ENCODE measurements around the gene RAB27A. TPM values are rescaled to one million over a fixed set of nuclear protein-coding genes. Genes with fewer than 3 reads are reported as not detected.

The RAB27A gene
- total and polyA plus RNA-seq, 2 experiments from 2014 or later, result 3.2 to 5.8 TPM

DNA sequence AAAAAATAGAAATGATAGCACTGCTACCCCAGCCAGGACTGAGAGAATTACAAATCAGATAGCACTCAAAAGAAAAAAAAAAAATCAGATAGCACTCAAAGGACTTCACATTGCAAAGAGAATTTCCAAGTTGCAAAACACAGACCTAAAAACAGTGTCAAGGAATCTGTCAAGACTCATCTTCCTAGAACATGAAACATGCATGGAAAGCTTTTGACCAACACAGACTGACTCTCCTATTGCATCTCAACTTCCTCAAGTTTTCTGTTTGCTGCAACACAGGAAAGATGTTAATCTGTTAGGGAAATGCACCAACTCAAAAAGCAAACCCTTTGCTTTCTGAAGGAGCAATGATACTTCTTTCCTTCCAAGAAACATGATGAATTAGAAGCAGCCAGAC, 42.3 kb downstream of the RAB27A start:
- DNase-seq (ENCODE audit: low spot score), result no peak
- Histone ChIP-seq H3K4me1 (ENCODE audit: insufficient read depth) (peaks cover 5% of the 10 kb centered on the region), H3K9me2 (ENCODE audit: insufficient read depth) (no peaks in the 10 kb centered on the region), H3K4me3 (no peak overlapping the region), H3K79me2 (replicated peaks; ENCODE audit: insufficient read depth) (no peaks in the 10 kb centered on the region), H2AFZ (no peak overlapping the region), H3K27ac (ENCODE audit: low read depth) (no peak overlapping the region), H3F3A (replicated peaks; ENCODE audit: low read depth) (no peaks in the 10 kb centered on the region), H3K27me3 (ENCODE audit: insufficient read depth) (no peaks in the 10 kb centered on the region), H3K36me3 (ENCODE audit: insufficient read depth) (no peaks in the 10 kb centered on the region), H4K20me1 (replicated peaks; ENCODE audit: insufficient read depth) (no peaks in the 10 kb centered on the region), H3K4me2 (no peak overlapping the region)
- Mint-ChIP-seq H3K36me3 (ENCODE audit: low read depth) (no peaks in the 10 kb centered on the region), H3K27ac (no peak overlapping the region), H3K4me1 (peaks cover 4% of the 10 kb centered on the region; the same call in 2 of the 3 replicates), H3K4me3 (no peak overlapping the region), H3K27me3 (ENCODE audit: insufficient read depth, low read depth, poor library complexity) (peaks cover 1% of the 10 kb centered on the region), H3K9me3 (no peaks in the 10 kb centered on the region)
- no peak for TF ChIP-seq STAT1 (IDR thresholded peaks at IDR 0.05; ENCODE audit: unreplicated experiment)
- TF ChIP-seq ZNF114 (CRISPR knock-in tag; IDR thresholded peaks at IDR 0.05), result no peak
- no peak for ATAC-seq

DNA sequence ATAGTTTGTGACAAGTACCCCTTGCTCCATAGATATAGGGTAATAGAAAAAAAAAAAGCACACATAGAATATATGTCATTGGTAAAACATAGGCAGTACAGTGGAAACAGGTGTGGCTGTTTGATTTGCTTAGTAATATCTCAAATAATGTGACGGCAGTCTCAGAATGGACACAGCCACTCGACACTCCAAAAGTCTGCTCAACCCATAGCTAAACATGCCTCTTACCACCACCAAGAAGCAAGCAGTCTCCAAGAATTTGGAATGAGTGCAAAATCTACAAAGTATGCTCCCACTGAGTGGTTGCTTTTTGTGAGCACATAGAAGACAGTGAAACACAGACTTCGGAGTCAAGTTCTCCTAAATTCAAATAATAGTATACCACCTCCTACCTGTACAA, 43.0 kb downstream of the RAB27A start:
- Histone ChIP-seq H3K36me3 (ENCODE audit: insufficient read depth) (no peaks in the 10 kb centered on the region), H3K79me2 (replicated peaks; ENCODE audit: insufficient read depth) (no peaks in the 10 kb centered on the region), H3K4me3 (no peak overlapping the region), H3F3A (replicated peaks; ENCODE audit: low read depth) (no peaks in the 10 kb centered on the region), H3K9me2 (ENCODE audit: insufficient read depth) (no peaks in the 10 kb centered on the region), H3K27ac (ENCODE audit: low read depth) (no peak overlapping the region), H3K27me3 (ENCODE audit: insufficient read depth) (no peaks in the 10 kb centered on the region), H3K4me2 (no peak overlapping the region), H3K4me1 (ENCODE audit: insufficient read depth) (peaks cover 5% of the 10 kb centered on the region), H4K20me1 (replicated peaks; ENCODE audit: insufficient read depth) (no peaks in the 10 kb centered on the region), H2AFZ (no peak overlapping the region)
- Mint-ChIP-seq H3K9me3 (no peaks in the 10 kb centered on the region), H3K4me3 (no peak overlapping the region), H3K36me3 (ENCODE audit: low read depth) (no peaks in the 10 kb centered on the region), H3K4me1 (peaks cover 4% of the 10 kb centered on the region; the same call in 2 of the 3 replicates), H3K27ac (no peak overlapping the region), H3K27me3 (ENCODE audit: insufficient read depth, low read depth, poor library complexity) (peaks cover 1% of the 10 kb centered on the region)
- ATAC-seq, result no peak
- no peak for DNase-seq (ENCODE audit: low spot score)
- TF ChIP-seq CTCF (conservative IDR thresholded peaks at IDR 0.05; ENCODE audit: low read depth in 2 of 2), result no peak
- no peak for TF ChIP-seq NANOG (IDR thresholded peaks at IDR 0.05; ENCODE audit: borderline replicate concordance)
- no peak for TF ChIP-seq EZH2phosphoT487 (IDR thresholded peaks at IDR 0.05; ENCODE audit: unreplicated experiment)
- TF ChIP-seq CREB1 (CRISPR knock-in tag; IDR thresholded peaks at IDR 0.05; ENCODE audit: low read depth), result no peak
- TF ChIP-seq, protein P1, sequence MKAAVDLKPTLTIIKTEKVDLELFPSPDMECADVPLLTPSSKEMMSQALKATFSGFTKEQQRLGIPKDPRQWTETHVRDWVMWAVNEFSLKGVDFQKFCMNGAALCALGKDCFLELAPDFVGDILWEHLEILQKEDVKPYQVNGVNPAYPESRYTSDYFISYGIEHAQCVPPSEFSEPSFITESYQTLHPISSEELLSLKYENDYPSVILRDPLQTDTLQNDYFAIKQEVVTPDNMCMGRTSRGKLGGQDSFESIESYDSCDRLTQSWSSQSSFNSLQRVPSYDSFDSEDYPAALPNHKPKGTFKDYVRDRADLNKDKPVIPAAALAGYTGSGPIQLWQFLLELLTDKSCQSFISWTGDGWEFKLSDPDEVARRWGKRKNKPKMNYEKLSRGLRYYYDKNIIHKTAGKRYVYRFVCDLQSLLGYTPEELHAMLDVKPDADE (IDR thresholded peaks at IDR 0.05), result no peak
- no peak for TF ChIP-seq STAT1 (IDR thresholded peaks at IDR 0.05; ENCODE audit: unreplicated experiment)
- no peak for TF ChIP-seq POLR2AphosphoS5 (IDR thresholded peaks at IDR 0.05; ENCODE audit: low read depth)
- TF ChIP-seq, protein P2, sequence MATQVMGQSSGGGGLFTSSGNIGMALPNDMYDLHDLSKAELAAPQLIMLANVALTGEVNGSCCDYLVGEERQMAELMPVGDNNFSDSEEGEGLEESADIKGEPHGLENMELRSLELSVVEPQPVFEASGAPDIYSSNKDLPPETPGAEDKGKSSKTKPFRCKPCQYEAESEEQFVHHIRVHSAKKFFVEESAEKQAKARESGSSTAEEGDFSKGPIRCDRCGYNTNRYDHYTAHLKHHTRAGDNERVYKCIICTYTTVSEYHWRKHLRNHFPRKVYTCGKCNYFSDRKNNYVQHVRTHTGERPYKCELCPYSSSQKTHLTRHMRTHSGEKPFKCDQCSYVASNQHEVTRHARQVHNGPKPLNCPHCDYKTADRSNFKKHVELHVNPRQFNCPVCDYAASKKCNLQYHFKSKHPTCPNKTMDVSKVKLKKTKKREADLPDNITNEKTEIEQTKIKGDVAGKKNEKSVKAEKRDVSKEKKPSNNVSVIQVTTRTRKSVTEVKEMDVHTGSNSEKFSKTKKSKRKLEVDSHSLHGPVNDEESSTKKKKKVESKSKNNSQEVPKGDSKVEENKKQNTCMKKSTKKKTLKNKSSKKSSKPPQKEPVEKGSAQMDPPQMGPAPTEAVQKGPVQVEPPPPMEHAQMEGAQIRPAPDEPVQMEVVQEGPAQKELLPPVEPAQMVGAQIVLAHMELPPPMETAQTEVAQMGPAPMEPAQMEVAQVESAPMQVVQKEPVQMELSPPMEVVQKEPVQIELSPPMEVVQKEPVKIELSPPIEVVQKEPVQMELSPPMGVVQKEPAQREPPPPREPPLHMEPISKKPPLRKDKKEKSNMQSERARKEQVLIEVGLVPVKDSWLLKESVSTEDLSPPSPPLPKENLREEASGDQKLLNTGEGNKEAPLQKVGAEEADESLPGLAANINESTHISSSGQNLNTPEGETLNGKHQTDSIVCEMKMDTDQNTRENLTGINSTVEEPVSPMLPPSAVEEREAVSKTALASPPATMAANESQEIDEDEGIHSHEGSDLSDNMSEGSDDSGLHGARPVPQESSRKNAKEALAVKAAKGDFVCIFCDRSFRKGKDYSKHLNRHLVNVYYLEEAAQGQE (IDR thresholded peaks at IDR 0.05; ENCODE audit: unreplicated experiment), result no peak
- TF ChIP-seq, protein P3, sequence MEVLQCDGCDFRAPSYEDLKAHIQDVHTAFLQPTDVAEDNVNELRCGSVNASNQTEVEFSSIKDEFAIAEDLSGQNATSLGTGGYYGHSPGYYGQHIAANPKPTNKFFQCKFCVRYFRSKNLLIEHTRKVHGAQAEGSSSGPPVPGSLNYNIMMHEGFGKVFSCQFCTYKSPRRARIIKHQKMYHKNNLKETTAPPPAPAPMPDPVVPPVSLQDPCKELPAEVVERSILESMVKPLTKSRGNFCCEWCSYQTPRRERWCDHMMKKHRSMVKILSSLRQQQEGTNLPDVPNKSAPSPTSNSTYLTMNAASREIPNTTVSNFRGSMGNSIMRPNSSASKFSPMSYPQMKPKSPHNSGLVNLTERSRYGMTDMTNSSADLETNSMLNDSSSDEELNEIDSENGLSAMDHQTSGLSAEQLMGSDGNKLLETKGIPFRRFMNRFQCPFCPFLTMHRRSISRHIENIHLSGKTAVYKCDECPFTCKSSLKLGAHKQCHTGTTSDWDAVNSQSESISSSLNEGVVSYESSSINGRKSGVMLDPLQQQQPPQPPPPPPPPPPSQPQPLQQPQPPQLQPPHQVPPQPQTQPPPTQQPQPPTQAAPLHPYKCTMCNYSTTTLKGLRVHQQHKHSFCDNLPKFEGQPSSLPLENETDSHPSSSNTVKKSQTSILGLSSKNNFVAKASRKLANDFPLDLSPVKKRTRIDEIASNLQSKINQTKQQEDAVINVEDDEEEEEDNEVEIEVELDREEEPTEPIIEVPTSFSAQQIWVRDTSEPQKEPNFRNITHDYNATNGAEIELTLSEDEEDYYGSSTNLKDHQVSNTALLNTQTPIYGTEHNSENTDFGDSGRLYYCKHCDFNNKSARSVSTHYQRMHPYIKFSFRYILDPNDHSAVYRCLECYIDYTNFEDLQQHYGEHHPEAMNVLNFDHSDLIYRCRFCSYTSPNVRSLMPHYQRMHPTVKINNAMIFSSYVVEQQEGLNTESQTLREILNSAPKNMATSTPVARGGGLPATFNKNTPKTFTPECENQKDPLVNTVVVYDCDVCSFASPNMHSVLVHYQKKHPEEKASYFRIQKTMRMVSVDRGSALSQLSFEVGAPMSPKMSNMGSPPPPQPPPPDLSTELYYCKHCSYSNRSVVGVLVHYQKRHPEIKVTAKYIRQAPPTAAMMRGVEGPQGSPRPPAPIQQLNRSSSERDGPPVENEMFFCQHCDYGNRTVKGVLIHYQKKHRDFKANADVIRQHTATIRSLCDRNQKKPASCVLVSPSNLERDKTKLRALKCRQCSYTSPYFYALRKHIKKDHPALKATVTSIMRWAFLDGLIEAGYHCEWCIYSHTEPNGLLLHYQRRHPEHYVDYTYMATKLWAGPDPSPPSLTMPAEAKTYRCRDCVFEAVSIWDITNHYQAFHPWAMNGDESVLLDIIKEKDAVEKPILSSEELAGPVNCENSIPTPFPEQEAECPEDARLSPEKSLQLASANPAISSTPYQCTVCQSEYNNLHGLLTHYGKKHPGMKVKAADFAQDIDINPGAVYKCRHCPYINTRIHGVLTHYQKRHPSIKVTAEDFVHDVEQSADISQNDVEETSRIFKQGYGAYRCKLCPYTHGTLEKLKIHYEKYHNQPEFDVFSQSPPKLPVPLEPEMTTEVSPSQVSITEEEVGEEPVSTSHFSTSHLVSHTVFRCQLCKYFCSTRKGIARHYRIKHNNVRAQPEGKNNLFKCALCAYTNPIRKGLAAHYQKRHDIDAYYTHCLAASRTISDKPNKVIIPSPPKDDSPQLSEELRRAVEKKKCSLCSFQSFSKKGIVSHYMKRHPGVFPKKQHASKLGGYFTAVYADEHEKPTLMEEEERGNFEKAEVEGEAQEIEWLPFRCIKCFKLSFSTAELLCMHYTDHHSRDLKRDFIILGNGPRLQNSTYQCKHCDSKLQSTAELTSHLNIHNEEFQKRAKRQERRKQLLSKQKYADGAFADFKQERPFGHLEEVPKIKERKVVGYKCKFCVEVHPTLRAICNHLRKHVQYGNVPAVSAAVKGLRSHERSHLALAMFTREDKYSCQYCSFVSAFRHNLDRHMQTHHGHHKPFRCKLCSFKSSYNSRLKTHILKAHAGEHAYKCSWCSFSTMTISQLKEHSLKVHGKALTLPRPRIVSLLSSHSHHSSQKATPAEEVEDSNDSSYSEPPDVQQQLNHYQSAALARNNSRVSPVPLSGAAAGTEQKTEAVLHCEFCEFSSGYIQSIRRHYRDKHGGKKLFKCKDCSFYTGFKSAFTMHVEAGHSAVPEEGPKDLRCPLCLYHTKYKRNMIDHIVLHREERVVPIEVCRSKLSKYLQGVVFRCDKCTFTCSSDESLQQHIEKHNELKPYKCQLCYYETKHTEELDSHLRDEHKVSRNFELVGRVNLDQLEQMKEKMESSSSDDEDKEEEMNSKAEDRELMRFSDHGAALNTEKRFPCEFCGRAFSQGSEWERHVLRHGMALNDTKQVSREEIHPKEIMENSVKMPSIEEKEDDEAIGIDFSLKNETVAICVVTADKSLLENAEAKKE (CRISPR knock-in tag; IDR thresholded peaks at IDR 0.05), result no peak
